ENCODE results near the gene FUT6. TPM values are rescaled to one million over a fixed set of nuclear protein-coding genes. Genes with fewer than 3 reads are reported as not detected.

FUT6 gene
- total RNA-seq, 4 donors from 2014 or later, result 0.74 TPM; not detected in 3

DNA sequence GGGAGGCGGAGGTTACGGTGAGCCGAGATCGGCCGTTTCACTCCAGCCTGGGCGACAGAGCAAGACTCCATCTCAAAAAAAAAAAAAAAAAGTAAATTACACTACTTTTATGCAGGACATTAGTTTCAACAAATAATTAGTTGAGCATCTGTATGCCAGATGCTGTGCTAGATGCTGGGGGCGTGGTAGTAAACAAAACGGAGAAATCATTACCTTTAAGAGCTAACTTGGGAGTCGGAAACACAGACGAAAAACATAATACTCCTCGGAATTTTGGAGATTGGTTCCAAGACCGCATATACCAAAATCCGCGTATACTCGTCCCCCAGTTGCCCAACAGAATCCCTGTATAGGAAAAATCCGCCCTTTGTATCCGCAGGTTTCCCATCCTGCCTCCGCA lies 47.3 kb downstream of the FUT6 start:
- TF ChIP-seq CTCF (IDR thresholded peaks at IDR 0.05), result no peak
- ATAC-seq (ENCODE audit: low FRiP score) (no peak), DNase-seq (ENCODE audit: low spot score) (no peak)

DNA sequence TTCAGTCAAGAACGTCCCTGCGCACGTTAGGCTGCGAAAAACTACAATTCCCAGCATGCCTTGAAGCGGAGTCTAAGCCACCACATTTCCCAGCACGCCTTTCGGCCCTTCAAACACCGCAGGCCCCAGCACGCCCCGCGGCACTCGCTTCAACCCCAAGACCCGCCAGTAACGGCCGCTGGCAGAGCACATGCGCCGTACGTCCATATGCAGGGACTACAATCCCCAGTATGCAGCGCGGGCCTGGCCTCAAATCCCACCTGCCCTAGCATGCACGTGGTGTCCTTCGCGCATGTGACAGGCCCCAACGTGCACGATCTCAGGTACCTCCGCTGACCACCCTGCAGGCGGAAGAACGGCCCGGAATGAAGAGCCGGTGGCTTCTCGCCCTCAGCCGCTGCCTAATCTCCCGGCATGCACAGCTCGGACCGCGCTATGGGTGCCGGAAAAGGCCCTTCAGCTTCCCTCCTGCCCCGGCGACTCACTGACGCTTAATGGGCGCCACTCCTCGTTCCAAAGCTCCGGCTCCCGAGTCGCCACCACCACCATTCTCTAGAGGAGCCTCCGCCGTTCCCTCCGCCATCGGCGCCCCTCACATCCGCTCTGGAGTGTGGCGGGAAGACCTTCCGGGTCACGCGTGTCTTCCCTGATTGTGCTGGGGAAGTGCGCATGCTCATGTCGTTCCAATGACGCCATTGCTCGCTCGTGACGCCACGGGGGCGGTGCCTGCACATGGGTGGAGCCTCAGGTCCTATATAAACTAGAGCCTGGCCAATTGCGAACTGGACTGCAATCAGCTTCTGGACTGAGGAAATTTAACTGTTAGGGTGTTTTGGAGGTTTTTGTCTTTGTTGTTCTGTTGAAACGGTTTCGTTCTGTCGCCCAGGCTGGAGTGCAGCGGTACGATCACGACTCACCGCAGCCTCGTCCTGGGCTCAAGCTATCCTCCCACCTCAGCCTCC lies 48.7 kb downstream of the FUT6 start, which contains the start of gene DUS3L:
TSS of gene DUS3L (minus strand) at position 605 of the 962 bp plus-strand sequence. CDS start at position 583, 22 bp downstream.
- no peak for TF ChIP-seq CTCF (IDR thresholded peaks at IDR 0.05)
- peak; percentile 97 for ATAC-seq (ENCODE audit: low FRiP score)

DNA sequence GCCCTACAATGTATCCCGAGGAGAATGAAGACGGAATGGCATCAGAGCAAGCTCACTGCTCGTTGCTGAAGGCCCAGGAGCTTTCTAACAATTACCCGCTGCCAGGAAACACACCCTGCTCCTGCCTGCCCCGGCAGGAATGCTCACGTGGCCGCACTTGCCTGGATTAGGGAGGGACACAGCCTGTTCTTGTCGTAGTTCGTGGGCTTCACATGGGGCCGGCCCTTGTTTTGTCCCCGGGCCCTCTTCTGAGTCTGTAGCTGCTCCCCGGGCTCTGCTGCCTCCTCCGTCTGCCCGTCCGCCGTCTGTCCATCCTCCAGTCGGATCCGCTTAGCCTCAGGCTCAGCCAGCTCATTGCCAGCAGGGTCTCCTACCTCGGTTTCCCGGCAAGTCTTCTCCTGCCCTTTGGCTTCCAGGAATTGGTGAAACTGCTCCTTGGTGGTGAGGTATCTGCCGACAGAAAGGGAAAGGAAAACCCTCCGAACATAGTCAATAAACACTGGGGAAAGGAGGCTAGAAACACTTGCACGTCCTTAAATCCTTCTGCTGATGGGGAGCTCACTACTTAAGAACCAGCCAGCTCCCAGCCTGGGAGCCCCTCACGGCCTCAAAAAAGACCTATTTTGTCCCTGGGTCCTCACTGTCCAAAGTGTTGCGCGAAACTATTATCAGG lies 49.5 kb downstream of the FUT6 start:
- DNase-seq (ENCODE audit: low spot score) (no peak), ATAC-seq (ENCODE audit: low FRiP score) (no peak)
- TF ChIP-seq CTCF (IDR thresholded peaks at IDR 0.05), result no peak

More for the DNA sequence above, 48.7 kb downstream of the FUT6 start, which contains the start of gene DUS3L:
- peak; percentile 95 for DNase-seq (ENCODE audit: low spot score)

GRCh38 chr19:5789351-5789761 lies 50.1 kb downstream of the FUT6 start:
- no peak for ATAC-seq (ENCODE audit: low FRiP score)
- TF ChIP-seq CTCF (IDR thresholded peaks at IDR 0.05), result no peak
- no peak for DNase-seq (ENCODE audit: low spot score)

DNA sequence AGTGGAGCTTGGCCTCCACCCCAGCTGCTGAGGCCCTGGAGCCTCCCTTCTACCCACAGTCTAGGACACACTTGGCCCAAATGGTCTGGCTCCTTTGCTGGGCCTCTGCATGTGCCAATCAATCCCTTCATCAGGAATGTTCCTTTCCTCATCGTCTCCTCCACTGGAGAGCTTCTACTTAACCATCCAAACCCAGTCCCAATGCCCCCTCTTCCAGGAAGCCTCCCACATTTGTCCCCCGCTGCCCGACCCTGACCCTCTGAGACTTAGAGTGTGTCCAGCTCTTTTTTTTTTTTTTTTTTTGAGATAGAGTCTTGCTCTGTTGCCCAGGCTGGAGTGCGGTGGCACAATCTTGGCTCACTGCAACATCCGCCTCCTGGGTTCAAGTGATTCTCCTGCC lies 51.1 kb downstream of the FUT6 start:
- TF ChIP-seq CTCF (IDR thresholded peaks at IDR 0.05), result no peak
- ATAC-seq (ENCODE audit: low FRiP score) (no peak), DNase-seq (ENCODE audit: low spot score) (no peak)

DNA sequence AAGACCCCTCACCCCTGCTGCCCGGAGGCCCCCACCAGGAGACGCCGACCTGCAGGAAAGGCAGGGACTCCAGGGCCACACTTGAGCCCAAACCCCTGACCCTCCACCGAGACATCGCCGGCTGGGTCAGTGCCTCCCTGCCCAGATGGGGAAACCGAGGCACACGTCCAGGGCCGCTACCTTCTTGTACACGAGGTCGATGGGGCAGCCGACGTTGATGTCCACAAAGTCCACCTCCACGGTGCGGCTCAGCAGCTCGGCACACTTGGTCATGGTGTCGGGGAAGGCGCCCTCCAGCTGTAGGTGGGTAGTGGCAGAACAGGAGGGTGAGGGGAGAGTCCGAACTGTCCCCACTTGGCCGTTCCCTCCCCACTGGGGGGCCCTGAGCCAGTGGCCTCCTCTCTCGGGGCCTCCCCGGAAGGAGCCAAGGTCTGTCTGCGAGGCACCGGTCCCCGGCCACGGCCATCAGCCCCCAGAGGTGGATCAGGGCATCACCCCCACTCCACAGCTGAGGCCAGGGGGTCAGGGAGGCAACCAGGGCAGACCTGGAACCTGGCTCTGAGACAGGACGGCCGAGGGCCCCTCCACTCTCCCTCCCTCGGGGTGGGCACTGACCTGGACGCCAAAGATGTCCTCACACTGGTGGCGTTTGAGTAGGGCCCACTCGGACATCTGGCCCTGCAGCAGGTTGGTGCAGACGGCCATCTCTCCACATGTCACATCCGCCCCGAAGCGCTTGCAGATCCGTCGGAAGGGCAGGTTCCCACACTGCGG lies 51.9 kb downstream of the FUT6 start:
- no peak for TF ChIP-seq CTCF (IDR thresholded peaks at IDR 0.05)
- DNase-seq (ENCODE audit: low spot score) (no peak), ATAC-seq (ENCODE audit: low FRiP score) (no peak)

Data from omental fat pad (tissue), 4 donors.